Lower lobe of right lung (tissue), 2 donors: ENCODE data around the gene LTO1. TPM values are rescaled to one million over a fixed set of nuclear protein-coding genes. Genes with fewer than 3 reads are reported as not detected.

Experiments used
- ATAC-seq, 2 donors: fragments of 200-7000 bp; cut with Tn5 transposase; one replicate each; pipeline ENCODE4 v1.9.1; 2020 to 2022; ENCODE audit warnings: mild to moderate bottlenecking in 2 of 2, moderate library complexity in 2 of 2
- DNase-seq: peaks from one replicate; pipeline ENCODE4 v3.0.0-alpha.2; 2020
- H3K27ac ChIP-seq: fragments of 200-600 bp; one replicate; pipeline ENCODE4 v1.8.0; 2022
- H3K27me3 ChIP-seq: fragments of 200-600 bp; one replicate; pipeline ENCODE4 v1.8.0; 2022; ENCODE audit warnings: low read depth
- H3K36me3 ChIP-seq: fragments of 200-600 bp; one replicate; pipeline ENCODE4 v1.8.0; 2022; ENCODE audit warnings: mild to moderate bottlenecking
- H3K4me1 ChIP-seq: fragments of 200-600 bp; one replicate; pipeline ENCODE4 v1.8.0; 2022
- H3K4me3 ChIP-seq: fragments of 200-600 bp; one replicate; pipeline ENCODE4 v1.8.0; 2022; ENCODE audit warnings: mild to moderate bottlenecking
- H3K9me3 ChIP-seq: fragments of 200-600 bp; one replicate; pipeline ENCODE4 v1.8.0; 2022
- intact Hi-C: fragments of 100-400 bp; cut with DNase I; formaldehyde crosslinking; loops from one replicate; pipeline ENCODE4 v1.11.0; 2022
- total RNA-seq: library from RNA; stranded (reverse); fragmentation: NEBNext Ultra II Directional; extraction: Animal tissue kit (Norgen Biotek cat#: 25700); gene quantifications from one replicate; pipeline ENCODE4 v1.2.1, GENCODE V29; 2021
- TF ChIP-seq, protein P1 (sequence below): fragments of 200-600 bp; IDR thresholded peaks from one replicate; pipeline ENCODE4 v1.8.0; 2022; ENCODE audit warnings: antibody characterized with exemption, mild to moderate bottlenecking
- donor health status: DM: no; HTN: yes; CAD: no; lungs with severe emphysema.

The LTO1 gene
- total RNA-seq, 1 donor from 2014 or later: 23.7 TPM

GRCh38 chr11:69655479-69656428 lies 19.4 kb downstream of the LTO1 start:
- intact Hi-C loops: loop anchor here (10.0 kb wide), 1 partner anchor 551 kb away; no protein-coding TSS in a partner anchor
- Histone ChIP-seq H3K4me3 (no peak overlapping the region), H3K36me3 (peaks cover 38% of the 10 kb centered on the region), H3K27me3 (no peaks in the 10 kb centered on the region), H3K4me1 (no peaks in the 10 kb centered on the region), H3K27ac (no peak overlapping the region), H3K9me3 (no peaks in the 10 kb centered on the region)
- DNase-seq (peak; percentile 21), ATAC-seq (peak; percentile 6 to 31)
- TF ChIP-seq, protein P1, sequence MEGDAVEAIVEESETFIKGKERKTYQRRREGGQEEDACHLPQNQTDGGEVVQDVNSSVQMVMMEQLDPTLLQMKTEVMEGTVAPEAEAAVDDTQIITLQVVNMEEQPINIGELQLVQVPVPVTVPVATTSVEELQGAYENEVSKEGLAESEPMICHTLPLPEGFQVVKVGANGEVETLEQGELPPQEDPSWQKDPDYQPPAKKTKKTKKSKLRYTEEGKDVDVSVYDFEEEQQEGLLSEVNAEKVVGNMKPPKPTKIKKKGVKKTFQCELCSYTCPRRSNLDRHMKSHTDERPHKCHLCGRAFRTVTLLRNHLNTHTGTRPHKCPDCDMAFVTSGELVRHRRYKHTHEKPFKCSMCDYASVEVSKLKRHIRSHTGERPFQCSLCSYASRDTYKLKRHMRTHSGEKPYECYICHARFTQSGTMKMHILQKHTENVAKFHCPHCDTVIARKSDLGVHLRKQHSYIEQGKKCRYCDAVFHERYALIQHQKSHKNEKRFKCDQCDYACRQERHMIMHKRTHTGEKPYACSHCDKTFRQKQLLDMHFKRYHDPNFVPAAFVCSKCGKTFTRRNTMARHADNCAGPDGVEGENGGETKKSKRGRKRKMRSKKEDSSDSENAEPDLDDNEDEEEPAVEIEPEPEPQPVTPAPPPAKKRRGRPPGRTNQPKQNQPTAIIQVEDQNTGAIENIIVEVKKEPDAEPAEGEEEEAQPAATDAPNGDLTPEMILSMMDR: no peak

DNA sequence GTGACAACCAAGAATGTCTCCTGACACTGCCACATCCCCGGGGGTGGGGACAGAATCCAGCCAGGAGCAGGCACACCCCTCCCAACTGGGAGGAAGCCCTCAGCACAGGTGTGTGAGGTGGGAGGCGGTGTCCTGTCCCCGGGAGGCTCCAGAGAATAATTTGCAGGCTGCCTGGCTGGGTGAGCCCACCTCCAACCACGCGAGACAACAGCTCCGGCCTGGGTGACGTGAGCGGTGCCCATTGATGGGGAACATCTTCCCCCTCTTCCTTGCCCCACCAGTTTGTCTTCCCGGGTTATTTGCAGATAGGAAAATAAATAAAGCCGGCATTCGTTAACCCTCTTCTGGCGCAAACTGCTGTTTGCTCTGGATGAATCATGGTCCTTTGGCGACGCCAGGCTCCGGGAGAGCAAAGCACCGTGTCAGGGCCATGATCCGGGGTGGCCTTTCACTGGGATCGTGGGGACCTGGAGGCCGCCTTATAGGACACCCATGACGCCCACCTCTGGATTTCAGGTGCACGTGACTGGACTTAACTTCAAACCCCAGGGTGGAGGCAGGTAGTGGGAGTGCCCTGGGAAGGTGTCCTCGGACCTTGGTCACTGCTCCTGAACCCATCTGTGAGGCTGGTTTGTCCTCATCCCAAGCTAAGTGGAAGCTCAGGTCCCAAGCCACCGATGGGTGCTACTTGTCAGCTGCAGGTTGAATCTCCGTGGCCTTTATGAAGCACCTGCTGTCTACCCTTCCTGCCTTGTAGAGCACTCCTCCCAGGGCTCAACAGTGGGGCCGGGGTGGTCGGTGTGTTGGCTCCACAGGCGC lies 20.3 kb downstream of the LTO1 start:
- peak; percentile 13 to 76 for ATAC-seq
- H3K4me3 ChIP-seq: no peak overlapping the region
- DNase-seq: no peak
- no peaks in the 10 kb centered on the region for H3K9me3 ChIP-seq
- TF ChIP-seq, protein P1: no peak
- H3K27ac ChIP-seq: no peak overlapping the region
- H3K36me3 ChIP-seq: peaks cover 45% of the 10 kb centered on the region
- intact Hi-C loops: loop anchor here (10.0 kb wide), 1 partner anchor 550 kb away; no protein-coding TSS in a partner anchor
- peaks cover 4% of the 10 kb centered on the region for H3K4me1 ChIP-seq
- no peaks in the 10 kb centered on the region for H3K27me3 ChIP-seq

- Histone ChIP-seq H3K9me3 (no peaks in the 10 kb centered on the region), H3K27ac (no peak overlapping the region), H3K4me3 (no peak overlapping the region), H3K4me1 (peaks cover 8% of the 10 kb centered on the region), H3K36me3 (peaks cover 53% of the 10 kb centered on the region), H3K27me3 (no peaks in the 10 kb centered on the region)
- TF ChIP-seq, protein P1: no peak
- DNase-seq (no peak), ATAC-seq (peak in 1 of 2 donors; percentile 9)
- intact Hi-C loops: loop anchor here (10.0 kb wide), 1 partner anchor 549 kb away; no protein-coding TSS in a partner anchor
These were observed 21.0 kb downstream of the LTO1 start for GRCh38 chr11:69654001-69654659.

- Histone ChIP-seq H3K9me3 (no peaks in the 10 kb centered on the region), H3K27ac (no peak overlapping the region), H3K4me1 (peaks cover 8% of the 10 kb centered on the region), H3K27me3 (no peaks in the 10 kb centered on the region), H3K36me3 (peaks cover 59% of the 10 kb centered on the region), H3K4me3 (no peak overlapping the region)
- no peak for ATAC-seq
- TF ChIP-seq, protein P1: no peak
- no peak for DNase-seq
- intact Hi-C loops: loop anchor here (10.0 kb wide), 1 partner anchor 549 kb away; no protein-coding TSS in a partner anchor
These were observed 21.7 kb downstream of the LTO1 start for GRCh38 chr11:69653406-69653960.
